Measurements from ENCODE around the gene SNX27.

DNA sequence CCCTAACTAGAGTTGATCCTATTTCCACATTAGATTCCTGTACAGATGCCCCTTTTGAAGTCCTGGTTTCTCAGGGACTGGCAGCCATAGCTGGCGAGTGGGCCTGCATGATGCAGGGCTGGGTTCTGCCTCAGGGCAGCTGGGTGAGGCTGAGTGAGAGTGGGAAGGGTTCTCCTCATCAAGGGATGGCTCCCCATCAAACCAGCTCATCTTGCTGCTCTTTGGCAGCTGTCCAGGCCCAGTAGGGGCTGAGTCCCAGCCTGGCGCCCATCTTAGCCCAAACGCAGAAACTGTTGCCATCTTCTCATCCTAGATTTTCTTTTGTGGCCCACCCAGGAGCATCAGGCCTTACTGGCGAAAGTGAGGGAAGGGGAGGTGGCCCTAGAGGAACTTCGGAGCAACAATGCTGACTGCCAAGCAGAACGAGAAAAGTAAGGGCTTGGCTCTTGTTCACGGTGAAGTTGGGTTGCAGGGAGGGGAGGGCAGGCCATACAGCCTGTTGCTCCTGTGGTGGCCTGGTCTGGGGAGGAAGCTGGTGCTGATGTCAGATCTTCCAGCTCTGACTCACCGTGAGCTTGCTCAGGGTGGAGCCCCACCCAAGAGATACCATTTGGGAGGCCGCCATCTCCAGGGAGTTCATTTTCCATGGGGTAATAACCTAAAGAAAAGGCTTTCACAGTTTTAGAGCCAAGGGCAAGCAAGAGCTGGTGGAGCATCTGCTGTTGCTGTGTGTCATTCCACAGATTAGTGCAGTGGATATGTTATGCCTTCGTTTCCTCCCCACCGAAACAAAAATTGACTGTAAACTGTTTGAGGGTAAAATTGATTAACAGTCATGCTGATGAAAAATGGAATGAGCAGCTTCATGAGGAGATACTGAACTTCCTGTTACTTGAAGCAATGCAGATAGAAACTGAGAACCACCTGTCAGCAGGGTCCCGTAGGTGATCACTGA is 37.0 kb upstream of the SNX27 start:
- no peak for TF ChIP-seq GABPA (IDR thresholded peaks at IDR 0.05 in 1 of 2, conservative IDR thresholded peaks at IDR 0.05 in 1 of 2)
- TF ChIP-seq, protein P1, sequence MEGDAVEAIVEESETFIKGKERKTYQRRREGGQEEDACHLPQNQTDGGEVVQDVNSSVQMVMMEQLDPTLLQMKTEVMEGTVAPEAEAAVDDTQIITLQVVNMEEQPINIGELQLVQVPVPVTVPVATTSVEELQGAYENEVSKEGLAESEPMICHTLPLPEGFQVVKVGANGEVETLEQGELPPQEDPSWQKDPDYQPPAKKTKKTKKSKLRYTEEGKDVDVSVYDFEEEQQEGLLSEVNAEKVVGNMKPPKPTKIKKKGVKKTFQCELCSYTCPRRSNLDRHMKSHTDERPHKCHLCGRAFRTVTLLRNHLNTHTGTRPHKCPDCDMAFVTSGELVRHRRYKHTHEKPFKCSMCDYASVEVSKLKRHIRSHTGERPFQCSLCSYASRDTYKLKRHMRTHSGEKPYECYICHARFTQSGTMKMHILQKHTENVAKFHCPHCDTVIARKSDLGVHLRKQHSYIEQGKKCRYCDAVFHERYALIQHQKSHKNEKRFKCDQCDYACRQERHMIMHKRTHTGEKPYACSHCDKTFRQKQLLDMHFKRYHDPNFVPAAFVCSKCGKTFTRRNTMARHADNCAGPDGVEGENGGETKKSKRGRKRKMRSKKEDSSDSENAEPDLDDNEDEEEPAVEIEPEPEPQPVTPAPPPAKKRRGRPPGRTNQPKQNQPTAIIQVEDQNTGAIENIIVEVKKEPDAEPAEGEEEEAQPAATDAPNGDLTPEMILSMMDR (IDR thresholded peaks at IDR 0.05; ENCODE audit: low read depth, low read length, missing input control), result no peak
- no peak for TF ChIP-seq NR2F2 (IDR thresholded peaks at IDR 0.05)
- no peak for TF ChIP-seq HNF4G (IDR thresholded peaks at IDR 0.05)
- TF ChIP-seq, protein P2, sequence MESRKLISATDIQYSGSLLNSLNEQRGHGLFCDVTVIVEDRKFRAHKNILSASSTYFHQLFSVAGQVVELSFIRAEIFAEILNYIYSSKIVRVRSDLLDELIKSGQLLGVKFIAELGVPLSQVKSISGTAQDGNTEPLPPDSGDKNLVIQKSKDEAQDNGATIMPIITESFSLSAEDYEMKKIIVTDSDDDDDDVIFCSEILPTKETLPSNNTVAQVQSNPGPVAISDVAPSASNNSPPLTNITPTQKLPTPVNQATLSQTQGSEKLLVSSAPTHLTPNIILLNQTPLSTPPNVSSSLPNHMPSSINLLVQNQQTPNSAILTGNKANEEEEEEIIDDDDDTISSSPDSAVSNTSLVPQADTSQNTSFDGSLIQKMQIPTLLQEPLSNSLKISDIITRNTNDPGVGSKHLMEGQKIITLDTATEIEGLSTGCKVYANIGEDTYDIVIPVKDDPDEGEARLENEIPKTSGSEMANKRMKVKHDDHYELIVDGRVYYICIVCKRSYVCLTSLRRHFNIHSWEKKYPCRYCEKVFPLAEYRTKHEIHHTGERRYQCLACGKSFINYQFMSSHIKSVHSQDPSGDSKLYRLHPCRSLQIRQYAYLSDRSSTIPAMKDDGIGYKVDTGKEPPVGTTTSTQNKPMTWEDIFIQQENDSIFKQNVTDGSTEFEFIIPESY (IDR thresholded peaks at IDR 0.05), result no peak
- TF ChIP-seq SP1 (IDR thresholded peaks at IDR 0.05), result no peak
- TF ChIP-seq, protein P3, sequence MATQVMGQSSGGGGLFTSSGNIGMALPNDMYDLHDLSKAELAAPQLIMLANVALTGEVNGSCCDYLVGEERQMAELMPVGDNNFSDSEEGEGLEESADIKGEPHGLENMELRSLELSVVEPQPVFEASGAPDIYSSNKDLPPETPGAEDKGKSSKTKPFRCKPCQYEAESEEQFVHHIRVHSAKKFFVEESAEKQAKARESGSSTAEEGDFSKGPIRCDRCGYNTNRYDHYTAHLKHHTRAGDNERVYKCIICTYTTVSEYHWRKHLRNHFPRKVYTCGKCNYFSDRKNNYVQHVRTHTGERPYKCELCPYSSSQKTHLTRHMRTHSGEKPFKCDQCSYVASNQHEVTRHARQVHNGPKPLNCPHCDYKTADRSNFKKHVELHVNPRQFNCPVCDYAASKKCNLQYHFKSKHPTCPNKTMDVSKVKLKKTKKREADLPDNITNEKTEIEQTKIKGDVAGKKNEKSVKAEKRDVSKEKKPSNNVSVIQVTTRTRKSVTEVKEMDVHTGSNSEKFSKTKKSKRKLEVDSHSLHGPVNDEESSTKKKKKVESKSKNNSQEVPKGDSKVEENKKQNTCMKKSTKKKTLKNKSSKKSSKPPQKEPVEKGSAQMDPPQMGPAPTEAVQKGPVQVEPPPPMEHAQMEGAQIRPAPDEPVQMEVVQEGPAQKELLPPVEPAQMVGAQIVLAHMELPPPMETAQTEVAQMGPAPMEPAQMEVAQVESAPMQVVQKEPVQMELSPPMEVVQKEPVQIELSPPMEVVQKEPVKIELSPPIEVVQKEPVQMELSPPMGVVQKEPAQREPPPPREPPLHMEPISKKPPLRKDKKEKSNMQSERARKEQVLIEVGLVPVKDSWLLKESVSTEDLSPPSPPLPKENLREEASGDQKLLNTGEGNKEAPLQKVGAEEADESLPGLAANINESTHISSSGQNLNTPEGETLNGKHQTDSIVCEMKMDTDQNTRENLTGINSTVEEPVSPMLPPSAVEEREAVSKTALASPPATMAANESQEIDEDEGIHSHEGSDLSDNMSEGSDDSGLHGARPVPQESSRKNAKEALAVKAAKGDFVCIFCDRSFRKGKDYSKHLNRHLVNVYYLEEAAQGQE (IDR thresholded peaks at IDR 0.05), result no peak
- TF ChIP-seq RAD21 (IDR thresholded peaks at IDR 0.05), result no peak
- no peak for TF ChIP-seq YY1 (IDR thresholded peaks at IDR 0.05)
- TF ChIP-seq JUND (IDR thresholded peaks at IDR 0.05), result no peak
- TF ChIP-seq, protein P4, sequence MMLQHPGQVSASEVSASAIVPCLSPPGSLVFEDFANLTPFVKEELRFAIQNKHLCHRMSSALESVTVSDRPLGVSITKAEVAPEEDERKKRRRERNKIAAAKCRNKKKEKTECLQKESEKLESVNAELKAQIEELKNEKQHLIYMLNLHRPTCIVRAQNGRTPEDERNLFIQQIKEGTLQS (IDR thresholded peaks at IDR 0.05), result no peak
